GM12891 (cell line): ENCODE measurements around the gene ARRB1.

Experiments
- POLR2A ChIP-seq: IDR thresholded peaks from 2 replicates; pipeline ENCODE4 v1.6.1; 2011; ENCODE audit warnings: low read depth, low read length, control low read depth
- POLR2AphosphoS5 ChIP-seq: IDR thresholded peaks from 2 replicates; pipeline ENCODE4 v1.6.1; 2011; ENCODE audit warnings: low read depth, low read length, control low read depth

DNA sequence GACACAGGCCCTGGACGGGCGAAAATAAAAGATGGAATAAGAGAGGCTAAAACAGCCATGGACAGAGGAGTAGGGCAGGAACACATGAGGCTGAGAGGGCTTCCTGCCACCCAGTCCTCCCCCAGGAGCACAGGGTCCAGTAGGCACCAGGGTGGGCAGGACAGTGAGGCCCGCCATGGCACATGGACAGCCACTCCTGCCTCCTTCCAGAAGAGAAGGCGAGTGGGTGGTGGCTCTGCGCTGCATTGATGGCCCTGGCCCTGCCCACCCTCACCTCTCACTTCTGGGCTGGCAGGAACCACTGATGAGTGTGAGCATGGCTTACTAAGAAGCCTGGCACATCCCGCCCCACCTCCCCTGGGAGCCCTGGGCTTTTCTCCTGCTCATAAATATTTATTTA is 59.7 kb downstream of the ARRB1 start:
- TF ChIP-seq POLR2A, result no peak
- no peak for TF ChIP-seq POLR2AphosphoS5
